Measurements from ENCODE around the gene BOLA3. TPM values are rescaled to one million over a fixed set of nuclear protein-coding genes. Genes with fewer than 3 reads are reported as not detected.
"Not testable (repeated sequence)": the region's sequence is repeated elsewhere in the genome, so short reads cannot be mapped to it uniquely, and the experiment has no call there.

The BOLA3 gene
- total RNA-seq, 1 experiment from 2014 or later: 30.4 TPM

DNA sequence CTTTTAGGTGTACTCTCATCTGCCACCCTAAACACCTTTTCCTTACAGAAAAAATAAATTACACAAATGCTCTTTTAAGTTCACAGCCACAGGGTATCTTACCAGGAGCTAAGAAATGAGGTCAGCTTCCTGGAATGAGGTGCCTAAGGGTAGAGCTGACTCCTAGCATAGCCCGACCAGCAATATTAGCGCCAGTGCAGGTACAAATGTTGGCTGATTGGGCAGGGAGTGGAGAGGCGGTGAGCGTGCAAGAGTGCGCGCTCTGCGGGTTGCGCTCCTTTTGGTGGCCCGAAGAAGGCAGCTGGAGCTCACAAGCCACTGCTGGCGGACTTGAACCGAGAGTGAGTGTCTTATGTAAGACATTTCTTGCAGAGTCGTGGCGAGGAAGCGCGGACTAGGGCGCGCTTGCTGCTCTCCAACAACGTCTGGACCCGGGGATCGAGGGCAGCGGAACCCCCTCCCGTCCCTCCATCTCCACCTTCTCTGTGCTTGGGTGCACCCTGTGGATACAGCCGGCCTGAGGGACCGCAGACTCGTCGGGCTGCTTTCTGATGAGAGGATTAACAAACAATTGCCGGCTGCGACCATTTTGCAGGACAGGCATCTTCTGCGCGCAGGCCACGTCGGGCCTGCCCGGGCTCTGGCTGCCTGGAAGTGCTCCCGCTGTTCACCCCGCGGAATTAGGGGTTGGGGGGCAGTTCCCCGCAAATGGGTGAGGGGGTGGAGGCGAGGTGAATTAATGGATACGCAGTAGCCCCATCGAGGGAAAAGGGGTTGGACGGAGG is 17.3 kb downstream of the BOLA3 start:
- intact Hi-C loops (cut with micrococcal nuclease; ENCODE audit: unreplicated experiment): no loop called here
- no peaks in the 10 kb centered on the region for H3K4me1 ChIP-seq (replicated peaks; ENCODE audit: insufficient read depth)
- peaks cover 8% of the 10 kb centered on the region for H3F3A ChIP-seq (ENCODE audit: insufficient read depth, low read depth)
- H3K36me3 ChIP-seq (ENCODE audit: low read depth): no peaks in the 10 kb centered on the region
- H4K20me1 ChIP-seq (ENCODE audit: insufficient read depth): no peaks in the 10 kb centered on the region; the same call in 1 of the 2 replicates
- H3K27ac ChIP-seq: no peak overlapping the region
- H3K4me2 ChIP-seq: 0 out of 2 replicates have a peak overlapping the region, but pooled peaks have one; percentile 1
- H3K9me3 ChIP-seq (ENCODE audit: insufficient read depth, low read depth): no peaks in the 10 kb centered on the region
- no peak overlapping the region for H3K4me3 ChIP-seq
- H2AFZ ChIP-seq: no peak overlapping the region
- no peaks in the 10 kb centered on the region for H3K27me3 ChIP-seq (ENCODE audit: insufficient read depth, low read depth)
- DNase-seq: peak; percentile 19 to 88
- H3K79me2 ChIP-seq (ENCODE audit: low read depth): no peaks in the 10 kb centered on the region
- ChIA-PET POLR2A (ENCODE audit: unreplicated experiment) (no interaction called here), CTCF (interaction anchor here (0.7 to 1.0 kb wide), 2 partner anchors 10 to 471 kb away, joined by 4 to 7 read pairs; no protein-coding TSS in a partner anchor)
- no peaks in the 10 kb centered on the region for H3K9me2 ChIP-seq (ENCODE audit: insufficient read depth)
- BruUV-seq (replicated peaks): no TSS peak
- TF ChIP-seq EZH2 (IDR thresholded peaks at IDR 0.05; ENCODE audit: low read depth): no peak
- TF ChIP-seq, protein P1, sequence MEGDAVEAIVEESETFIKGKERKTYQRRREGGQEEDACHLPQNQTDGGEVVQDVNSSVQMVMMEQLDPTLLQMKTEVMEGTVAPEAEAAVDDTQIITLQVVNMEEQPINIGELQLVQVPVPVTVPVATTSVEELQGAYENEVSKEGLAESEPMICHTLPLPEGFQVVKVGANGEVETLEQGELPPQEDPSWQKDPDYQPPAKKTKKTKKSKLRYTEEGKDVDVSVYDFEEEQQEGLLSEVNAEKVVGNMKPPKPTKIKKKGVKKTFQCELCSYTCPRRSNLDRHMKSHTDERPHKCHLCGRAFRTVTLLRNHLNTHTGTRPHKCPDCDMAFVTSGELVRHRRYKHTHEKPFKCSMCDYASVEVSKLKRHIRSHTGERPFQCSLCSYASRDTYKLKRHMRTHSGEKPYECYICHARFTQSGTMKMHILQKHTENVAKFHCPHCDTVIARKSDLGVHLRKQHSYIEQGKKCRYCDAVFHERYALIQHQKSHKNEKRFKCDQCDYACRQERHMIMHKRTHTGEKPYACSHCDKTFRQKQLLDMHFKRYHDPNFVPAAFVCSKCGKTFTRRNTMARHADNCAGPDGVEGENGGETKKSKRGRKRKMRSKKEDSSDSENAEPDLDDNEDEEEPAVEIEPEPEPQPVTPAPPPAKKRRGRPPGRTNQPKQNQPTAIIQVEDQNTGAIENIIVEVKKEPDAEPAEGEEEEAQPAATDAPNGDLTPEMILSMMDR (conservative IDR thresholded peaks at IDR 0.05): no peak

- intact Hi-C loops (cut with micrococcal nuclease; ENCODE audit: unreplicated experiment): no loop called here
- no peak for DNase-seq
- no peaks in the 10 kb centered on the region for H3K27me3 ChIP-seq (ENCODE audit: insufficient read depth, low read depth)
- H3K4me1 ChIP-seq (replicated peaks; ENCODE audit: insufficient read depth): no peaks in the 10 kb centered on the region
- H3K27ac ChIP-seq: no peak overlapping the region
- H3K4me2 ChIP-seq: no peak overlapping the region
- no peak overlapping the region for H2AFZ ChIP-seq
- no peaks in the 10 kb centered on the region for H3K36me3 ChIP-seq (ENCODE audit: low read depth)
- peaks cover 8% of the 10 kb centered on the region for H3F3A ChIP-seq (ENCODE audit: insufficient read depth, low read depth)
- no peak for TF ChIP-seq EZH2 (IDR thresholded peaks at IDR 0.05; ENCODE audit: low read depth)
- TF ChIP-seq, protein P1 (conservative IDR thresholded peaks at IDR 0.05): no peak
- H3K79me2 ChIP-seq (ENCODE audit: low read depth): no peaks in the 10 kb centered on the region
- no peaks in the 10 kb centered on the region for H3K9me3 ChIP-seq (ENCODE audit: insufficient read depth, low read depth)
- CTCF ChIA-PET: no interaction called here
- POLR2A ChIA-PET (ENCODE audit: unreplicated experiment): no interaction called here
- BruUV-seq (replicated peaks): no TSS peak
- H4K20me1 ChIP-seq (ENCODE audit: insufficient read depth): no peaks in the 10 kb centered on the region; the same call in 1 of the 2 replicates
- H3K9me2 ChIP-seq (ENCODE audit: insufficient read depth): no peaks in the 10 kb centered on the region
- no peak overlapping the region for H3K4me3 ChIP-seq
Observed at GRCh38 chr2:74128206-74128605, 19.5 kb downstream of the BOLA3 start.

- H3K79me2 ChIP-seq (ENCODE audit: low read depth); H3K4me1 ChIP-seq (replicated peaks; ENCODE audit: insufficient read depth); H3K4me3 ChIP-seq; H3K36me3 ChIP-seq (ENCODE audit: low read depth); CTCF ChIA-PET; H3K27me3 ChIP-seq (ENCODE audit: insufficient read depth, low read depth); H3K27ac ChIP-seq; H3K4me2 ChIP-seq; DNase-seq; H3K9me2 ChIP-seq (ENCODE audit: insufficient read depth); H2AFZ ChIP-seq; BruUV-seq (replicated peaks); intact Hi-C loops (cut with micrococcal nuclease; ENCODE audit: unreplicated experiment); H4K20me1 ChIP-seq (ENCODE audit: insufficient read depth): not testable (repeated sequence)
- Histone ChIP-seq H3K9me3 (ENCODE audit: insufficient read depth, low read depth) (peaks cover 16% of the 10 kb centered on the region), H3F3A (ENCODE audit: insufficient read depth, low read depth) (peaks cover 11% of the 10 kb centered on the region)
- POLR2A ChIA-PET (ENCODE audit: unreplicated experiment): interaction anchor here (0.6 kb wide), 1 partner anchor 285 kb away, joined by 6 read pairs; no protein-coding TSS in a partner anchor
Observed at GRCh38 chr2:74123955-74124354, 23.8 kb downstream of the BOLA3 start.

DNA sequence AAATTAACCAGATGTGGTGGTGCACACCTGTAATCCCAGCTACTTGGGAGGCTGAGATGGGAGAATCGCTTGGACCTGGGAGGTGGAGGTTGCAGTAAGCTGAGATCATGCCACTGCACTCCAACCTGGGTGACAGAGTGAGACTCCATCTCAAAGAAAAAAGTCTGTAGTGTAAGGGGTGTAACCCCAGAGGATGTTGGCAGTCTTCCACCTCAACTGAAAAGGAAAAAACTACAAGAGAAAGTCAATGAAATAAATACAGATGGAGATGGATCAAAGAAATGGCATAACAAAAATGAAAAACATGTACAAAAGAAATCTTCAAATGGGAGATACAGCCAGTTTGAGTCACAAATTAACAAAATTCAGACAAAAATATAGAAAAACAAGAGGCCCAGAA is 25.9 kb downstream of the BOLA3 start:
- H3K27me3 ChIP-seq (ENCODE audit: insufficient read depth, low read depth); H2AFZ ChIP-seq; H3K4me2 ChIP-seq; DNase-seq; intact Hi-C loops (cut with micrococcal nuclease; ENCODE audit: unreplicated experiment); H3K27ac ChIP-seq; H3K36me3 ChIP-seq (ENCODE audit: low read depth); H3K4me3 ChIP-seq; H3K79me2 ChIP-seq (ENCODE audit: low read depth); H3K4me1 ChIP-seq (replicated peaks; ENCODE audit: insufficient read depth); CTCF ChIA-PET; H4K20me1 ChIP-seq (ENCODE audit: insufficient read depth); BruUV-seq (replicated peaks); H3K9me2 ChIP-seq (ENCODE audit: insufficient read depth): not testable (repeated sequence)
- H3K9me3 ChIP-seq (ENCODE audit: insufficient read depth, low read depth): peaks cover 16% of the 10 kb centered on the region
- peaks cover 11% of the 10 kb centered on the region for H3F3A ChIP-seq (ENCODE audit: insufficient read depth, low read depth)
- POLR2A ChIA-PET (ENCODE audit: unreplicated experiment): interaction anchor here (0.6 kb wide), 2 partner anchors 22 to 361 kb away, joined by 8 to 14 read pairs; partner anchors contain the start of genes CCDC142 and TTC31
